OCI-LY3 (cell line): Measurements from ENCODE around the gene HDC.

Source experiments
- EZH2phosphoT487 ChIP-seq: fragments of 200-600 bp; shearing (Covaris generic); IDR thresholded peaks from 2 replicates; pipeline ENCODE4 v1.6.1; 2018; ENCODE audit warnings: antibody characterized with exemption, mixed run types, low read depth
- TF ChIP-seq, protein P1 (sequence below): fragments of 200-600, 300-600 bp; sonication (generic); IDR thresholded peaks from 2 replicates; pipeline ENCODE4 v1.5.1; 2014; ENCODE audit warnings: antibody characterized with exemption, low read length, low read depth

DNA sequence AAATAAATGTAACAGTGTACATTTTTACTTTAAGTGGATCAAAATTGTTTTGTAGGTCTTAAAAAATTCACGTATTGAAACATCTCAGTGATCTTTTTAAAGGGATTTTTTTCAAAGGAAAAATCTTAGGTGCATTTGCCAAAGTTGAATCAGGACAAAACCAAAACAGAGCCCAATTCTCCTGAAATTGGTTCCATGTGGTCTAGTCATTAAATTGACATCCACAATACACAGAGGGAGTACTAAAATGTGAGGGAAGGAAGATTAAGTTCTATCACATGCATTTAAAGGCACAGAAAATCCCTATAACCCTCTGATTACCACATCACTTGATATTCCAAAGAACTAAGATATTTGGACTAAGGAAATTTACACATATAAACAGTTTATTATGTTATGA is 39.3 kb upstream of the HDC start:
- TF ChIP-seq, protein P1, sequence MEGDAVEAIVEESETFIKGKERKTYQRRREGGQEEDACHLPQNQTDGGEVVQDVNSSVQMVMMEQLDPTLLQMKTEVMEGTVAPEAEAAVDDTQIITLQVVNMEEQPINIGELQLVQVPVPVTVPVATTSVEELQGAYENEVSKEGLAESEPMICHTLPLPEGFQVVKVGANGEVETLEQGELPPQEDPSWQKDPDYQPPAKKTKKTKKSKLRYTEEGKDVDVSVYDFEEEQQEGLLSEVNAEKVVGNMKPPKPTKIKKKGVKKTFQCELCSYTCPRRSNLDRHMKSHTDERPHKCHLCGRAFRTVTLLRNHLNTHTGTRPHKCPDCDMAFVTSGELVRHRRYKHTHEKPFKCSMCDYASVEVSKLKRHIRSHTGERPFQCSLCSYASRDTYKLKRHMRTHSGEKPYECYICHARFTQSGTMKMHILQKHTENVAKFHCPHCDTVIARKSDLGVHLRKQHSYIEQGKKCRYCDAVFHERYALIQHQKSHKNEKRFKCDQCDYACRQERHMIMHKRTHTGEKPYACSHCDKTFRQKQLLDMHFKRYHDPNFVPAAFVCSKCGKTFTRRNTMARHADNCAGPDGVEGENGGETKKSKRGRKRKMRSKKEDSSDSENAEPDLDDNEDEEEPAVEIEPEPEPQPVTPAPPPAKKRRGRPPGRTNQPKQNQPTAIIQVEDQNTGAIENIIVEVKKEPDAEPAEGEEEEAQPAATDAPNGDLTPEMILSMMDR, result no peak
- TF ChIP-seq EZH2phosphoT487, result no peak
